ENCODE data around the gene KRT27. TPM values are rescaled to one million over a fixed set of nuclear protein-coding genes. Genes with fewer than 3 reads are reported as not detected.

KRT27 gene
- total RNA-seq, 2 donors from 2014 or later = not detected

DNA sequence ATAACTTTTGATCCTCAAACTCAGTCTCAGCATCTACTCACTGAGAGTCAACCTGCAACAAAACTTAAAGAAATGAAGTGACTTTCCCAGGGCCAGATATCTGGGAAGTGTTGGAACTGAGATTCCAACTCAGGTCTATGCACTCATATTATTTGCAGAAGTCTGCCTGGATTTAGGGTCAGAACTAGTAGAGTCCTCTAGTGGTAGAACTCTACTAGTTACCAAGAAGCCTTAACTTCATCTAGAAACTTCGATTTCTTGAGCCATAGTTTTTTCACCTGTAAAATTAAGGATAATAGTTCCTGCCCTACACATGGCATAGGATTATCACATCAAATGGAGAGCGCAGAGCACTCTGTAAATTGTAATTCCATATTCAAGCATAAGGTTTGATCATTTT is 55.4 kb downstream of the KRT27 start:
- ATAC-seq (replicated peaks in 1 of 2) (no peak), DNase-seq (no peak)
- H3K36me3 Mint-ChIP-seq (ENCODE audit: insufficient read depth in 2 of 2) = no peaks in the 10 kb centered on the region
- peaks cover 31% of the 10 kb centered on the region for H3K27me3 Mint-ChIP-seq (ENCODE audit: low read depth)
- no peak overlapping the region for H3K4me3 Mint-ChIP-seq
- H3K27ac Mint-ChIP-seq = no peak overlapping the region
- H3K4me1 Mint-ChIP-seq (ENCODE audit: low read depth) = no peaks in the 10 kb centered on the region
- peaks cover 0 to 1% of the 10 kb centered on the region in 2 donors for H3K9me3 Mint-ChIP-seq

Other genes with a start within 250 kb of the KRT27 start
- 100 to 1,000 TPM; 311 to 371 TPM for gene CCR7, start 217.1 kb downstream of the KRT27 start, total RNA-seq
- 100 to 1,000 TPM in 1 of 2 donors, 10 to 100 TPM in 1; 98.1 to 114 TPM for gene SMARCE1, start 134.7 kb downstream of the KRT27 start, total RNA-seq
- gene KRT222, start 117.4 kb downstream of the KRT27 start, total RNA-seq = not detected
- not detected for gene KRT24, start 78.8 kb downstream of the KRT27 start, total RNA-seq
- gene KRT25, start 27.2 kb downstream of the KRT27 start, total RNA-seq = not detected
- not detected for gene KRT26, start 10.3 kb downstream of the KRT27 start, total RNA-seq
- gene KRT28, start 17.4 kb upstream of the KRT27 start, total RNA-seq = not detected
- 10 to 100 TPM; 59.1 to 59.3 TPM for gene KRT10, start 40.1 kb upstream of the KRT27 start, total RNA-seq
- gene KRT12, start 84.7 kb upstream of the KRT27 start, total RNA-seq = not detected
- not detected for gene KRT20, start 102.7 kb upstream of the KRT27 start, total RNA-seq
- gene KRT23, start 155.1 kb upstream of the KRT27 start, total RNA-seq = not detected
- gene KRT39, start 184.4 kb upstream of the KRT27 start, total RNA-seq = not detected
- gene KRT40, start 201.8 kb upstream of the KRT27 start, total RNA-seq = not detected
- gene KRTAP3-3, start 211.6 kb upstream of the KRT27 start, total RNA-seq = not detected
- gene KRTAP3-2, start 217.4 kb upstream of the KRT27 start, total RNA-seq = not detected
- not detected for gene KRTAP3-1, start 226.6 kb upstream of the KRT27 start, total RNA-seq
- gene KRTAP1-5, start 244.7 kb upstream of the KRT27 start, total RNA-seq = not detected
- not detected for gene KRTAP1-4, start 247.6 kb upstream of the KRT27 start, total RNA-seq